GM12892 (cell line): Measurements from ENCODE around the gene URB1.

Experiments
- DNase-seq: peaks from one replicate; pipeline ENCODE4 v3.0.0; 2011; ENCODE audit not compliant: insufficient read length
- FAIRE-seq: peaks from 2 replicates; lab custom pipeline; 2011; peaks lifted over from hg19 to GRCh38; lab: Jason Lieb, UNC
- POLR2A ChIP-seq: IDR thresholded peaks from 2 replicates; pipeline ENCODE4 v1.6.1; 2011; ENCODE audit warnings: low read depth, low read length, control low read depth
- POLR2AphosphoS5 ChIP-seq: IDR thresholded peaks from 2 replicates; pipeline ENCODE4 v1.6.1; 2011; ENCODE audit warnings: low read depth, low read length, control low read depth
- TAF1 ChIP-seq: IDR thresholded peaks from 2 replicates; pipeline ENCODE4 v1.6.1; 2011; ENCODE audit warnings: low read depth, mild to moderate bottlenecking, control low read depth, low read length, borderline replicate concordance

Gene URB1

DNA sequence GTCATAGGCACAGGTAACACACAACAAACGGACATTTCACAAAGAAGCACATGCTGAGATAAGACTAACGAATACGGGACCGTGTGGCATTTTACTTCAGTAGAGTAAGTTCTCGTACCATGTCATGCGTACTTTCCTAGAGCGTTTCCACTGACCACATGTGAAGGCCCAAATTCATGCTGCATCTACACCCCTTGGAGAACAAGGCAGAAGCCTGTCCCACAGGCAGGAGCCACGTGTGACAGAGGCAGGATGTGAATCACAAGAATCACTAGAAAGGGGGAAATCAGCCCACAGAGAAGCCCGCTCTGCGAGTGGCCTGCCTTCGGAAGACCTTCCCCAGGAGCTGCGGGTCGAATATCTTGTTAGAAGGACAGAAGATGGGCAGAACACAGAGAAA, 41.8 kb downstream of the URB1 start:
- FAIRE-seq (no peak), DNase-seq (no peak)
- TF ChIP-seq TAF1 (no peak), POLR2A (no peak), POLR2AphosphoS5 (no peak)

DNA sequence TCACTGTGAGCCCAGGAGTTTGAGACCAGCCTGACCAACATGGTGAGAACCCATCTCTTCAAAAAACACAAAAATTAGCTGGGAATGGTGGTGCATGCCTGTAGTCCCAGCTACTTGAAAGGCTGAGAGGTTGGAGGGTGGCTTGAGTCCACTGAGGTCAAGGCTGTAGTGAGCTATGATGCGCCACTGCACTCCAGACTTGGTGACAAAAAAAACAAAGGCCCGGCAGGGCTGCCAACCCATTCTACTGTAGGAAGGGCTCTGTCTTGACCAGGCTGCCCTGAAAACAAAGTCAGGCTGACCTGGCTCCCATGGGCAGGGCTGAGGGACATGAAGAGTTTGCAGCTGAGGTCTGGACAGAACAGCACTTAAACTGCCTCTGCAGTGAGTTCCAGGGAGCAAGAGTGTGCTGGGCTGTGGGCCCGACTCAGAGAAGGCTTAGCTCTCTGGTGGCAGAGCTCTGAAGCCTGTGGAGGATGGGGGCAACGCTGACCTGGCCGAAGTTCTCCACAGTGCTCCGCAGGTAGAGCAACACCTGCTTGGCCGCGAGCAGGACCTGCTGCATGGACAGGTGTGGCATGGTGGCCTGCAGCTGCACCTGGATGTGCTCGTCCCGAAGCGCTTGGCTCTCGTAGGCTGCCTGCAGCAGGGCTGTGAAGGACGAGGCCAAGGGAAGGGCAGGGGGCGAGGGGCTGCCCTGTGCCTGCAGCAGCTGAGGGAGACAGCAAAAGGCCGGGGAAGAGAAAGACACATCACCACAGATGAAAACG, 42.4 kb downstream of the URB1 start:
- DNase-seq (no peak), FAIRE-seq (no peak)
- TF ChIP-seq POLR2AphosphoS5: no peak
- TF ChIP-seq TAF1: no peak
- TF ChIP-seq POLR2A: no peak

DNA sequence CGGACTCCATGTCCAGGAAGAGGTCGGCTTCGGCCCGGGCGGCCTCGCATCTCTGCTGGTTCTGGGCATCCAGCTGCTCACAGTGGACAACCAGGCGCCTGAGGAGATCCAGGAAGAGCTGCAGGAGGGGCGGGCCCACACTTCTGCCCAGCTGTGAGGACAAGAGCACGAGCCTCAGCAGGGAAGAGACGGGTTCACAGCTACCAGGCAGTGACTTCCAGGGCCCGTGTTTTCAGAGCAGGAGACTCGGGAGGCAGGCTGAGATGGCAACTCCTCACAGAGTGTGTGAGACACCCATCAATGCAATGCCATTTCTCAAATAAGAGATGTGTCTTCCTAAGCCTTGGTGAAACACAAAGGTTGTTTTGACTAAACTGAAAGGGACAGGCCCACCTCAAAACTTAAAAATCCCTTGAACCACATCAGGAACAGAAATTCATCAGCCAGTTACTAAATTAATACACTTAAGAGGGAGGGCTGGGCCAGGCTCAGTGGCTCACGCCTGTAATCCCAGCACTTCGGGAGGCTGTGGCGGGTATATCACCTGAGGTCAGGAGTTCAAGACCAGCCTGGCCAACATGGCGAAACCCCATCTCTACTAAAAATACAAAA, 43.4 kb downstream of the URB1 start:
- no peak for FAIRE-seq
- TF ChIP-seq POLR2AphosphoS5 (no peak), POLR2A (no peak), TAF1 (no peak)
- DNase-seq: no peak

DNA sequence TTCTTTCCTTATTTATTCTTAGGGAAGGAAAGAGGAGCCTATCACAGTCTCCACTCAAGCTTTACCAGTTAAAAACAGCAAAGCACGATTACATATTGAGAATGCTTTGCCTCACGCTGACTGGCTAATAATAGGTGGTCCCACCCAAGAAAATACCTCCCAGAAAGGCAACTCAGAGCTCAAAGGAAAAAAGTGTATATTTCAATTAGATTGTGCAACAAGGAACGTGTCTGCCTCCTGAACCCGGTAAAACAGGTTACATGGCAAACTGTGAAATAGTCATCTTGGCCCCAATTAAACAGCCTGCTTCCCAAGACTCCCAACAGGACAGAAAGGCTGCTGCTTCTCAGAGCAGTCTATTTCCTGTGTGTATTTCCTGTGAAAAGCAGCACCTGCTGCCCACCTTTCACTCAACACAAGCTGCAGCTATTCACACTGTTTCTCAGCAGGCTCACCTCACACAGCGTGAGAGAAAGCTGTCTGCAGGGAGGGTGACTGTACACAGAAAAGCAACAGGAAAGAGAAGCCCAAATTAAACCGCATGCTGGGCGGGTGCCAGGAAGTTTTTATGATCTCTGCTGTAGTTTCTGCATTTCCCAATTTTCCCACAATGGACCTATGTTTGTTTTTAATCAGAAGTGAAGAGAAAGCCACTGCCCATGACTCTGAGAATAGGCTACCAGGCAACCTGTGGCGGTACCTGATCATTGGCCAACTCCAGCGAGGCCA, 44.0 kb downstream of the URB1 start:
- TF ChIP-seq TAF1 (no peak), POLR2A (no peak), POLR2AphosphoS5 (no peak)
- DNase-seq (no peak), FAIRE-seq (no peak)

DNA sequence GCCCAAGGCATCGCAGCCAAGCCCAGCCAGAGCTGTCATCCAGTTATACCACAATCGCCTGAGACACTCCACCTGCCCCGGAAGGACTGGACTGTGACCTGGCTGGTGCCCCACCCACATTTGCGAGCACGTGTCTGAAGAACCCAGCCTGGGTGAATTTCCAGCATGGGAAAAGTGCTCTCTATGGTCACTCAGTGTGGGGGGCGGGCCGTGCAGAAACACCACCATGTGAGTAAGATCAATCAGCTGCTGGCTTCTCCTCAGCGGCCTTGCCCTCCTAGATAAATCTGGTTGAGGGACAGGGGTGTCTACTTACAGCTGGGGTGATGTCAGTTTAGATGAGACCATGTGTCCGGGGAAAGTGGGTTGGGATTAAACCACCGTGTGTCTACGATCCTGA, 44.8 kb downstream of the URB1 start:
- FAIRE-seq: no peak
- DNase-seq: no peak
- TF ChIP-seq POLR2A (no peak), POLR2AphosphoS5 (no peak), TAF1 (no peak)

DNA sequence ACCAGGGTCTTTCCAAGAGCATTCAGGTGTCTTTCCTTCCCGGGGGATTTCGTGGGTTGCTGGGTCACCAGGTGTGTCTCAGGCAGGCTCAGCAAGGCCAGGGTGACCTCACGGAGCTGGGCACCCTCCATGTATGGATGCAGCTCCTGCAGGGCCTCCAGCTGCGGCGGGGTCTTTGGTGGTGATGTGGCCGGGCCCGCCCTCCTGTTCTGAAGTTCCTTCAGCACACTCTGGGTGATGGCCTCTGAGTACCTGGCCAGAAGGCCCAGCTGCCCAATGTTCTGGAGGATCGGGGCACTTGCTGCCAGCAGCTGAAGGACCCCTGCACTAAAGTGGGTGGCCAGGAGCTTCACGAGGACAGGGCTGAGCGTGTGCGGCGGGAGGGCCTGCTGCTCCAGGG, 45.5 kb downstream of the URB1 start:
- no peak for FAIRE-seq
- no peak for DNase-seq
- TF ChIP-seq POLR2A (no peak), POLR2AphosphoS5 (no peak), TAF1 (no peak)

DNA sequence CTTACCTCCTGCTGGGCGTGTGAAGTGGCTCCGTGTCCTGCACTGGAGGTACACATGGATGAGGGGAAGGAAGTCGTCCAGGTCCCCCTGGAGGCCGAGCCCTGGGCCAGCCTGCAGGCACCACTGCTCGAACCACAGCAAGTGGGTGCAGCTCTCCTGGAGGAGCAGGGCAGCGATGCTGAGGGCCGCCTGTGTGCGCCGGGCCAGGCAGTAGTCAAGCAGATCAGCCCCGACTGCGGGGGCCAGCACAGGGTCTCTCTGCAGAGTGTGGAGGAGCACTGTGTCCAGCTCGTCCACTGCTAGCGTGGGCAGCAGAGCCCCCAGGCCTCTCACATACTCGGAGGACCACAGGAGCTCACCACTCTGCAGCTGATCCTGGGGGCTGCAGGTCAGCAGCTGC, 45.9 kb downstream of the URB1 start:
- no peak for FAIRE-seq
- DNase-seq: no peak
- TF ChIP-seq POLR2A (no peak), POLR2AphosphoS5 (no peak), TAF1 (no peak)

DNA sequence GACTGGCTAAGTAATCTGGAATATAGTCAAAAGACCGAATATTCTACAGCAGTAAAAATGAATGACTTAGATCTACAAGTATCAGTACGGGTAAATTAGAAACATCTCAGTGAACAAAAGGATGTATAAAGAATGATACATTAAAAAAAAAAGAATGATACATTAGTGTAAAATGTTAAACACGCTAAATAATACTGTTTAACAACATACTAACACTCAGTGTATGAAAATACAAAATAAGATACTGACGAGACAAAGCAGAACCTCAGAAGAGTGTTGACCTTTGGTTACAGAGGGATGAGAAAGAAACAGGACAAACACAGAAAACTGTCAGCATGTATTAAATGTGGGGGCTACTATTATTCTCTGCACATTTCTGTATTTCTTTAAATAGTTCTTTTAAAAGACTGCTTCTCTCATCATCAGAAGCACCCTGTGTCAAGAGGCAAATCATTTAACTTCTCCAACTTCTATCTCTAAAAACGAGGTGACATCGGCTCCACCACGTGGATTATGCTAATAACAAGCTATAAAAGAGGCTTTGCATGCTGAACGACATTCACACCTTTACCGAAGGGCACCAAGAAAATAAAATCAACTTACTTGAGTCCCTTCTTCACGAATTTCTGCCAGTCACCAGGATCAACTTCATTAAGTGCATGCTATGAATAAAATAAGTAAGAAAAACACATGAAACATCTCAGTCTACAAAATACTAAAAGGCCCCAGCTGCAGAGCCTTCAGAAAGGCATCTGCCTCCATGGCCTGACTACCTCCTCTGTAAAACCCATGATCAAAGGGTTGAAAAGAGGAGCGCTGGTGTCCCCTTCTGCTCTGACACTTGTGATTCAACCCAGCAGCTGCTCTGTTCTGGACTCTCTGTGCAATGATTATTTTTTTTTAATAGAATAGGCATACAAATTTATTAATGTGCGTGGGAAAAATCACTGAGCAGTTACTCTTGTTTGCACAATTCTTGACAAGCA, 51.7 kb downstream of the URB1 start:
- FAIRE-seq (no peak), DNase-seq (no peak)

DNA sequence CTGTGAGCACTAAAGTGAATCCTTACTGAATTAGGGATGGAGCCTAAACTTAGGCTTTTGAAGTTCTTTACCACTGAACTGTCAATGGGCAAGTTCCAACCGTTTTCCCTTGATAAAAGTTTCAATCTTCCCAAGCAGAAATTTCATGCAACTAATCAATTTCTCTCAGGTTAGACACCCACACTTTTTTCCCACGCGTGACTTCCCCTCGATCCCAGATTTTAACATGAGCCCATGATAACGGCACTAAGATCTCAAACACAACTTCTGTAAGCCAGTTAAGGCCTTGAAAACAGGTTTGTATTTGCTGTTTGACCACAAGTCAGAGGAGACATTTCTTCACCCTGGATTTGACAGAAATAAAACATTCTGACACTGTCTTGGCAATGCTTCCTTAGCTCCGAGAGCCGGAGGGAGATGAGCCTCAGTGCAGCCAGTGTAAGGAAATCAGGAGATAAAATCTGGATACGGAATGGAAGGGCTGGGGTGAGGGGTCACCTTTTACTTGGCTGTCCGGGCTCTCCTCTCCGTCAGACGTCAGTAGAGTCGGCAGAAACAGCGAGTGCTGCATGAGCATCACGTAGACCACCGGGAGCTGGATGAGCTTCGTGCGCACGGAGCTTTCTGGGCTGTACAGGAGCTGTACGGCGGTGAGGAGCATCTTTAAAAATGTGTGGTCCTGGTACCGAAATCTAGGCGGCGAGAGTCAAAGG, 54.4 kb downstream of the URB1 start:
- peak; percentile 5 for FAIRE-seq
- TF ChIP-seq POLR2A: no peak
- TF ChIP-seq POLR2AphosphoS5: no peak
- TF ChIP-seq TAF1: no peak
- no peak for DNase-seq

More for the DNA sequence above, 51.7 kb downstream of the URB1 start:
- no peak for TF ChIP-seq POLR2AphosphoS5
- TF ChIP-seq POLR2A: no peak
- TF ChIP-seq TAF1: no peak

DNA sequence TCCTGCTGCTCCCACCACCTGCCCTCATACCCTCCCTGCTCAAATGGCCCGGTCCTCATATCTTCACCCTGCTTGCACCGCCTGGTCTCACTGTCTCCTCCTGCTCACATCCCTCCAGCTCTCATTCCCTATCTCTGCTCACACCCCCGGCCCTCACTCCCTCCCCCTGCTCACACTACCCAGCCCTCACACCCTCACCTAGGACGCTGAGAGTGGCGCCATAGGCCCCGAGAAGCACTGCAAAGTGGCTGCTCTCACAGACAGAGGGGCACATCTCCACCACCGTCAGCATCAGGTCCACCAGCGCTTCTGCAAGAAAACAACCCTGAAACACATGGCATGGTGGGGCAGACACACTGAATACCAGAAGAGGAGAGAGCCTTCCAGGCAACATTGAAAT, 55.6 kb downstream of the URB1 start:
- DNase-seq (no peak), FAIRE-seq (no peak)
- no peak for TF ChIP-seq POLR2AphosphoS5
- TF ChIP-seq TAF1: no peak
